ENCODE measurements around the gene LAMB4.

- TF ChIP-seq, protein P1, sequence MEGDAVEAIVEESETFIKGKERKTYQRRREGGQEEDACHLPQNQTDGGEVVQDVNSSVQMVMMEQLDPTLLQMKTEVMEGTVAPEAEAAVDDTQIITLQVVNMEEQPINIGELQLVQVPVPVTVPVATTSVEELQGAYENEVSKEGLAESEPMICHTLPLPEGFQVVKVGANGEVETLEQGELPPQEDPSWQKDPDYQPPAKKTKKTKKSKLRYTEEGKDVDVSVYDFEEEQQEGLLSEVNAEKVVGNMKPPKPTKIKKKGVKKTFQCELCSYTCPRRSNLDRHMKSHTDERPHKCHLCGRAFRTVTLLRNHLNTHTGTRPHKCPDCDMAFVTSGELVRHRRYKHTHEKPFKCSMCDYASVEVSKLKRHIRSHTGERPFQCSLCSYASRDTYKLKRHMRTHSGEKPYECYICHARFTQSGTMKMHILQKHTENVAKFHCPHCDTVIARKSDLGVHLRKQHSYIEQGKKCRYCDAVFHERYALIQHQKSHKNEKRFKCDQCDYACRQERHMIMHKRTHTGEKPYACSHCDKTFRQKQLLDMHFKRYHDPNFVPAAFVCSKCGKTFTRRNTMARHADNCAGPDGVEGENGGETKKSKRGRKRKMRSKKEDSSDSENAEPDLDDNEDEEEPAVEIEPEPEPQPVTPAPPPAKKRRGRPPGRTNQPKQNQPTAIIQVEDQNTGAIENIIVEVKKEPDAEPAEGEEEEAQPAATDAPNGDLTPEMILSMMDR (IDR thresholded peaks at IDR 0.05): no peak
- no peak for TF ChIP-seq POLR2A (IDR thresholded peaks at IDR 0.05)
Observed at GRCh38 chr7:108120196-108120595, 10.0 kb downstream of the LAMB4 start.
